ENCODE data around the gene MYO1H. TPM values are rescaled to one million over a fixed set of nuclear protein-coding genes. Genes with fewer than 3 reads are reported as not detected.

MYO1H gene
- total RNA-seq, 4 donors from 2014 or later = 0.38 TPM; not detected in 3

- peaks cover 23% of the 10 kb centered on the region for H3K36me3 ChIP-seq
- peaks cover 34% of the 10 kb centered on the region for H3K4me1 ChIP-seq
- H3K4me3 ChIP-seq = no peak overlapping the region
- no peaks in the 10 kb centered on the region for H3K27me3 ChIP-seq
- DNase-seq (ENCODE audit: low spot score in 2 of 2) = no peak
- no peak for TF ChIP-seq EP300 (IDR thresholded peaks at IDR 0.05)
- no peaks in the 10 kb centered on the region for H3K9me3 ChIP-seq
- WGBS = 89% methylated on average over 4 of the region's 4 CpGs
- no peak overlapping the region for H3K27ac ChIP-seq
Measured at GRCh38 chr12:109480356-109480755, 132.7 kb downstream of the MYO1H start.

GRCh38 chr12:109481863-109482262 is 134.2 kb downstream of the MYO1H start:
- WGBS = 88% methylated on average over 1 of the region's 1 CpG
- no peak for DNase-seq (ENCODE audit: low spot score in 2 of 2)

GRCh38 chr12:109482491-109482890 is 134.8 kb downstream of the MYO1H start:
- 85% methylated on average over 2 of the region's 2 CpGs for WGBS
- peaks cover 21% of the 10 kb centered on the region for H3K4me1 ChIP-seq
- no peak overlapping the region for H3K4me3 ChIP-seq
- TF ChIP-seq POLR2AphosphoS5 (IDR thresholded peaks at IDR 0.05) (no peak), CTCF (IDR thresholded peaks at IDR 0.05) (no peak), EP300 (IDR thresholded peaks at IDR 0.05) (no peak), POLR2A (IDR thresholded peaks at IDR 0.05) (no peak)
- DNase-seq (ENCODE audit: low spot score in 2 of 2) = no peak
- no peak overlapping the region for H3K27ac ChIP-seq
- peaks cover 44% of the 10 kb centered on the region for H3K36me3 ChIP-seq
- no peaks in the 10 kb centered on the region for H3K9me3 ChIP-seq
- no peaks in the 10 kb centered on the region for H3K27me3 ChIP-seq

More at GRCh38 chr12:109481863-109482262, 134.2 kb downstream of the MYO1H start:
- Histone ChIP-seq H3K36me3 (peaks cover 38% of the 10 kb centered on the region), H3K4me1 (peaks cover 21% of the 10 kb centered on the region), H3K4me3 (no peak overlapping the region), H3K27me3 (no peaks in the 10 kb centered on the region), H3K27ac (no peak overlapping the region), H3K9me3 (no peaks in the 10 kb centered on the region)
- TF ChIP-seq EP300 (IDR thresholded peaks at IDR 0.05) (no peak), POLR2A (IDR thresholded peaks at IDR 0.05) (no peak), POLR2AphosphoS5 (IDR thresholded peaks at IDR 0.05) (no peak), CTCF (IDR thresholded peaks at IDR 0.05) (no peak)

GRCh38 chr12:109482894-109483293 is 135.2 kb downstream of the MYO1H start:
- H3K27ac ChIP-seq = no peak overlapping the region
- TF ChIP-seq EP300 (IDR thresholded peaks at IDR 0.05) = no peak
- no peak for TF ChIP-seq POLR2A (IDR thresholded peaks at IDR 0.05)
- no peaks in the 10 kb centered on the region for H3K9me3 ChIP-seq
- H3K4me3 ChIP-seq = no peak overlapping the region
- no peak for DNase-seq (ENCODE audit: low spot score in 2 of 2)
- no peaks in the 10 kb centered on the region for H3K27me3 ChIP-seq
- peaks cover 48% of the 10 kb centered on the region for H3K36me3 ChIP-seq
- H3K4me1 ChIP-seq = peaks cover 20% of the 10 kb centered on the region
- WGBS = 73% methylated on average over 2 of the region's 2 CpGs

GRCh38 chr12:109483346-109483745 is 135.6 kb downstream of the MYO1H start:
- H3K36me3 ChIP-seq = peaks cover 53% of the 10 kb centered on the region

GRCh38 chr12:109485201-109485600 is 137.5 kb downstream of the MYO1H start:
- H3K36me3 ChIP-seq = peaks cover 71% of the 10 kb centered on the region
- TF ChIP-seq POLR2AphosphoS5 (IDR thresholded peaks at IDR 0.05) = no peak
- no peak for TF ChIP-seq POLR2A (IDR thresholded peaks at IDR 0.05)
- TF ChIP-seq EP300 (IDR thresholded peaks at IDR 0.05) = no peak
- TF ChIP-seq CTCF (IDR thresholded peaks at IDR 0.05) = no peak
- H3K4me1 ChIP-seq = no peaks in the 10 kb centered on the region
- 58% methylated on average over 4 of the region's 4 CpGs for WGBS
- no peaks in the 10 kb centered on the region for H3K27me3 ChIP-seq
- no peak overlapping the region for H3K4me3 ChIP-seq
- H3K27ac ChIP-seq = no peak overlapping the region
- DNase-seq (ENCODE audit: low spot score in 2 of 2) = no peak
- H3K9me3 ChIP-seq = no peaks in the 10 kb centered on the region

More at GRCh38 chr12:109483346-109483745, 135.6 kb downstream of the MYO1H start:
- H3K4me3 ChIP-seq = no peak overlapping the region
- no peaks in the 10 kb centered on the region for H3K9me3 ChIP-seq
- peaks cover 15% of the 10 kb centered on the region for H3K4me1 ChIP-seq
- TF ChIP-seq POLR2A (IDR thresholded peaks at IDR 0.05) = no peak
- TF ChIP-seq POLR2AphosphoS5 (IDR thresholded peaks at IDR 0.05) = no peak
- TF ChIP-seq CTCF (IDR thresholded peaks at IDR 0.05) = no peak
- TF ChIP-seq EP300 (IDR thresholded peaks at IDR 0.05) = no peak
- whole genome bisulfite sequencing = 96% methylated on average over 11 of the region's 11 CpGs
- no peaks in the 10 kb centered on the region for H3K27me3 ChIP-seq
- no peak overlapping the region for H3K27ac ChIP-seq
- DNase-seq (ENCODE audit: low spot score in 2 of 2) = no peak
